HepG2 (cell line): Measurements from ENCODE around the gene OBSL1. TPM values are rescaled to one million over a fixed set of nuclear protein-coding genes. Genes with fewer than 3 reads are reported as not detected.

Experiments
- EHMT2 ChIP-seq: fragments of 200-600 bp; sonication (generic); IDR thresholded peaks from 2 replicates; pipeline ENCODE4 v1.7.0; 2017; ENCODE audit warnings: antibody characterized with exemption, low read depth, low read length, borderline replicate concordance
- ELF3 ChIP-seq: IDR thresholded peaks from 2 replicates; pipeline ENCODE4 v1.6.1; 2016; ENCODE audit warnings: missing genetic modification reagents, missing compliant biosample characterization
- ETV5 ChIP-seq: IDR thresholded peaks from 2 replicates; pipeline ENCODE4 v1.6.1; 2018; ENCODE audit warnings: missing biosample characterization, missing genetic modification reagents, inconsistent platforms, borderline replicate concordance
- ETV6 ChIP-seq: sonication (generic); formaldehyde crosslinking; conservative IDR thresholded peaks from 2 replicates; pipeline ENCODE4 v1.4.0; 2020; ENCODE audit warnings: missing genetic modification reagents
- FOXP1 ChIP-seq, 2 experiments: fragments of 450-650 bp in 1 of 2; IDR thresholded peaks; 2 replicates each; pipeline ENCODE4 v1.6.1; 2017 to 2018; ENCODE audit warnings: antibody characterized with exemption in 1 of 2
- HDAC2 ChIP-seq: sonication (generic); formaldehyde crosslinking; IDR thresholded peaks from 2 replicates; pipeline ENCODE4 v1.4.0; 2020; ENCODE audit warnings: missing genetic modification reagents
- HIVEP1 ChIP-seq: sonication (generic); formaldehyde crosslinking; IDR thresholded peaks from 2 replicates; pipeline ENCODE4 v1.4.0; 2020; ENCODE audit warnings: mild to moderate bottlenecking, missing genetic modification reagents
- HMGXB4 ChIP-seq, 2 experiments: sonication (generic) in 1 of 2; formaldehyde crosslinking in 1 of 2; IDR thresholded peaks; 2 replicates each; pipeline versions ENCODE4 v1.4.0 to v1.6.1; 2018 to 2020; ENCODE audit warnings: missing genetic modification reagents in 2 of 2, borderline replicate concordance in 1 of 2, low read depth in 1 of 2, mild to moderate bottlenecking in 1 of 2, missing biosample characterization in 1 of 2
- HNF1B ChIP-seq: sonication (generic); formaldehyde crosslinking; IDR thresholded peaks from 2 replicates; pipeline ENCODE4 v1.5.1; 2020; ENCODE audit warnings: mild to moderate bottlenecking, moderate library complexity, missing genetic modification reagents
- HNF4G ChIP-seq, 2 experiments: sonication (generic) in 1 of 2; formaldehyde crosslinking in 1 of 2; IDR thresholded peaks; 2 replicates each; pipeline versions ENCODE4 v1.4.0 to v1.6.1; 2011 to 2020; ENCODE audit warnings: borderline replicate concordance in 2 of 2, low read depth in 2 of 2, mild to moderate bottlenecking in 2 of 2, low read length in 1 of 2, missing genetic modification reagents in 1 of 2, moderate library complexity in 1 of 2
- MEIS2 ChIP-seq: sonication (generic); formaldehyde crosslinking; IDR thresholded peaks from 2 replicates; pipeline ENCODE4 v1.9.0; 2021; ENCODE audit warnings: mild to moderate bottlenecking, missing genetic modification reagents
- RCOR2 ChIP-seq: IDR thresholded peaks from 2 replicates; pipeline ENCODE4 v1.6.1; 2016; ENCODE audit warnings: missing biosample characterization, missing genetic modification reagents
- SIN3B ChIP-seq: fragments of 150-350 bp; IDR thresholded peaks from 2 replicates; pipeline ENCODE4 v1.6.1; 2014; ENCODE audit warnings: low read length
- SMARCC2 ChIP-seq: fragments of 450-650 bp; IDR thresholded peaks from 2 replicates; pipeline ENCODE4 v1.6.1; 2017; ENCODE audit warnings: antibody characterized with exemption, mild to moderate bottlenecking
- SYNCRIP ChIP-seq: fragments of 200-400 bp; formaldehyde crosslinking; IDR thresholded peaks from 2 replicates; pipeline ENCODE4 v1.6.1; 2018; ENCODE audit warnings: mild to moderate bottlenecking, low read depth, low read length; ENCODE audit not compliant: insufficient read depth
- ZNF432 ChIP-seq: sonication (generic); formaldehyde crosslinking; IDR thresholded peaks from 2 replicates; pipeline ENCODE4 v1.5.0; 2020; ENCODE audit warnings: missing genetic modification reagents, mild to moderate bottlenecking, borderline replicate concordance
- ZNF569 ChIP-seq: sonication (generic); formaldehyde crosslinking; IDR thresholded peaks from 2 replicates; pipeline ENCODE4 v1.5.0; 2020; ENCODE audit warnings: mild to moderate bottlenecking, missing genetic modification reagents, moderate library complexity, borderline replicate concordance
- polyA plus RNA-seq, 8 experiments: library from polyadenylated mRNA; depleted of rRNA in 3 of 8; stranded (reverse) in 7 of 8; unstranded in 1 of 8; fragments of >200 nt; fragmentation: Illumina TruSeq in 4 of 8; extraction: Trizol in 4 of 8; gene quantifications; 2 replicates each; pipeline versions ENCODE4 v1.2.1 to v1.2.3, GENCODE V29; 2011 to 2016; ENCODE audit warnings: low read depth in 4 of 8, missing spikeins in 1 of 8, mixed read lengths in 1 of 8; ENCODE audit not compliant: insufficient read depth in 1 of 8
- total RNA-seq, 5 experiments: library from RNA; depleted of rRNA; stranded (reverse); fragments of >200 nt; fragmentation: Illumina TruSeq; extraction: Trizol; gene quantifications; 2 replicates each; pipeline ENCODE4 v1.2.3, GENCODE V29; 2016; ENCODE audit warnings: low read depth in 1 of 5
- TF ChIP-seq, protein P1 (sequence below): sonication (generic); formaldehyde crosslinking; IDR thresholded peaks from 2 replicates; pipeline ENCODE4 v1.4.0; 2020; ENCODE audit warnings: mild to moderate bottlenecking, missing genetic modification reagents

Gene OBSL1
- total and polyA plus RNA-seq, 2 of the 13 experiments (the other 11 are each of a cell fraction or from before 2014, with no cell fraction given) = 86.7 to 218 TPM

GRCh38 chr2:219545943-219546352 is 25.4 kb downstream of the OBSL1 start (continued):
- TF ChIP-seq, protein P1, sequence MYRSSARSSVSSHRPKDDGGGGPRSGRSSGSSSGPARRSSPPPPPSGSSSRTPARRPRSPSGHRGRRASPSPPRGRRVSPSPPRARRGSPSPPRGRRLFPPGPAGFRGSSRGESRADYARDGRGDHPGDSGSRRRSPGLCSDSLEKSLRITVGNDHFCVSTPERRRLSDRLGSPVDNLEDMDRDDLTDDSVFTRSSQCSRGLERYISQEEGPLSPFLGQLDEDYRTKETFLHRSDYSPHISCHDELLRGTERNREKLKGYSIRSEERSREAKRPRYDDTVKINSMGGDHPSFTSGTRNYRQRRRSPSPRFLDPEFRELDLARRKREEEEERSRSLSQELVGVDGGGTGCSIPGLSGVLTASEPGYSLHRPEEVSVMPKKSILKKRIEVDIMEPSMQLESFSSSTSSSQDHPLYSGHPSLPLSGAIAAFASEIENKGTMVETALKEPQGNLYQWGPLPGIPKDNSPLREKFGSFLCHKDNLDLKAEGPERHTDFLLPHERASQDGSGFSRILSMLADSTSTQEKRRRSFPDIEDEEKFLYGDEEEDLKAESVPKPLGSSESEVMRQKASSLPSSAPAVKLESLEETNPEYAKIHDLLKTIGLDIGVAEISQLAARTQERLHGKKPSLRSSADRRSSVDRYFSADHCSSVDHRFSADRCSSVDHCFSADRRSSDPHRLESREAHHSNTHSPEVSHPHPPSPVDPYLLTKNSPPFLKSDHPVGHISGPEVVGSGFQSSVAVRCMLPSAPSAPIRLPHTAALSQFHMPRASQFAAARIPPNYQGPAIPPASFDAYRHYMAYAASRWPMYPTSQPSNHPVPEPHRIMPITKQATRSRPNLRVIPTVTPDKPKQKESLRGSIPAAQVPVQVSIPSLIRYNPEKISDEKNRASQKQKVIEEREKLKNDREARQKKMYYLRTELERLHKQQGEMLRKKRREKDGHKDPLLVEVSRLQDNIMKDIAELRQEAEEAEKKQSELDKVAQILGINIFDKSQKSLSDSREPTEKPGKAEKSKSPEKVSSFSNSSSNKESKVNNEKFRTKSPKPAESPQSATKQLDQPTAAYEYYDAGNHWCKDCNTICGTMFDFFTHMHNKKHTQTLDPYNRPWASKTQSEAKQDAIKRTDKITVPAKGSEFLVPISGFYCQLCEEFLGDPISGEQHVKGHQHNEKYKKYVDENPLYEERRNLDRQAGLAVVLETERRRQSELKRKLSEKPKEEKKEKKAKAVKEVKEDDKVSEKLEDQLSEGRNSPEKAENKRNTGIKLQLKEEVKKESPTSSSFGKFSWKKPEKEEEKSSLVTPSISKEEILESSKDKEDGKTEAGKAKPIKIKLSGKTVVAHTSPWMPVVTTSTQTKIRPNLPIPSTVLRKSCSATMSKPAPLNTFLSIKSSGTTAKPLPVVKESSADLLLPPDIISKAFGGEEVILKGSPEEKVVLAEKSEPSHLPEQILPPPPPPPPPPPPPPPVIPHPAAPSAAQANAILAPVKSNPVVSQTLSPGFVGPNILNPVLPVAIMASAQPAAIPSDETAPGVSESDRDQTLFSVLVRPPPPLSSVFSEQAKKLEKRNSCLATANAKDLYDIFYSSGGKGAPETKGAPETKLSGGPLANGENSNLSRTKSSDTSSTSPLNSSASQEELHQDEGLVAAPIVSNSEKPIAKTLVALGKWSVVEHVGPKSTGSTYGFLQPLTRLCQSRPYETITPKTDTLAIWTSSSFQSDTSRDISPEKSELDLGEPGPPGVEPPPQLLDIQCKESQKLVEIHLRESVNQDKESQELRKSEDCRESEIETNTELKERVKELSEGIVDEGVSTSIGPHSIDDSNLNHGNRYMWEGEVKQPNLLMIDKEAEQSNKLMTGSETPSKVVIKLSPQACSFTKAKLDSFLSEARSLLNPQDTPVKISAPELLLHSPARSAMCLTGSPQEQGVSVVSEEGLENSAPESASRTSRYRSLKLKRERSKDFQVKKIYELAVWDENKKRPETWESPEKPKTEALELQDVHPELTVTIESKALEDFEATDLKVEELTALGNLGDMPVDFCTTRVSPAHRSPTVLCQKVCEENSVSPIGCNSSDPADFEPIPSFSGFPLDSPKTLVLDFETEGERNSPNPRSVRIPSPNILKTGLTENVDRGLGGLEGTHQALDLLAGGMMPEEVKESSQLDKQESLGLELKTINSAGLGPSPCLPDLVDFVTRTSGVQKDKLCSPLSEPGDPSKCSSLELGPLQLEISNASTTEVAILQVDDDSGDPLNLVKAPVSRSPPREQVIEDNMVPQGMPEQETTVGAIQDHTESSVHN = no peak
- TF ChIP-seq SIN3B = no peak
- no peak; a peak in 1 of 4 replicates for TF ChIP-seq HMGXB4 (CRISPR knock-in tag; IDR thresholded peaks at IDR 0.05; ENCODE audit: borderline replicate concordance in 1 of 2, low read depth in 1 of 2)
- TF ChIP-seq HNF4G (IDR thresholded peaks at IDR 0.05; ENCODE audit: borderline replicate concordance, low read depth, low read length) = peak; percentile 85
- TF ChIP-seq HNF4G (CRISPR knock-in tag; IDR thresholded peaks at IDR 0.05; ENCODE audit: borderline replicate concordance, low read depth) = peak; percentile 83; the same call in 1 of the 2 replicates
- TF ChIP-seq ELF3 (CRISPR knock-in tag) = peak; percentile 88
- 0 out of 2 replicates have a peak, but pooled peaks have one; percentile 43 for TF ChIP-seq HNF1B (CRISPR knock-in tag)
- peak; percentile 43; the same call in 1 of the 2 replicates for TF ChIP-seq EHMT2
- TF ChIP-seq SMARCC2 = no peak
- TF ChIP-seq MEIS2 (CRISPR knock-in tag) = no peak
- no peak for TF ChIP-seq HIVEP1 (CRISPR knock-in tag)
- TF ChIP-seq ZNF569 = no peak
- TF ChIP-seq RCOR2 (CRISPR knock-in tag) = no peak
- TF ChIP-seq ETV6 (CRISPR knock-in tag) = no peak
- no peak for TF ChIP-seq ZNF432 (CRISPR knock-in tag)
- TF ChIP-seq SYNCRIP = no peak
- TF ChIP-seq FOXP1 (IDR thresholded peaks at IDR 0.05) = no peak
- TF ChIP-seq FOXP1 (CRISPR knock-in tag; IDR thresholded peaks at IDR 0.05) = 0 out of 2 replicates have a peak, but pooled peaks have one; percentile 54
- TF ChIP-seq ETV5 (CRISPR knock-in tag) = peak; percentile 75; the same call in 1 of the 2 replicates
- TF ChIP-seq HDAC2 (CRISPR knock-in tag) = peak; percentile 77
